Measurements from ENCODE around the gene NOS1.
"Not testable (repeated sequence)": the region's sequence is repeated elsewhere in the genome, so short reads cannot be mapped to it uniquely, and the experiment has no call there.

The NOS1 gene

DNA sequence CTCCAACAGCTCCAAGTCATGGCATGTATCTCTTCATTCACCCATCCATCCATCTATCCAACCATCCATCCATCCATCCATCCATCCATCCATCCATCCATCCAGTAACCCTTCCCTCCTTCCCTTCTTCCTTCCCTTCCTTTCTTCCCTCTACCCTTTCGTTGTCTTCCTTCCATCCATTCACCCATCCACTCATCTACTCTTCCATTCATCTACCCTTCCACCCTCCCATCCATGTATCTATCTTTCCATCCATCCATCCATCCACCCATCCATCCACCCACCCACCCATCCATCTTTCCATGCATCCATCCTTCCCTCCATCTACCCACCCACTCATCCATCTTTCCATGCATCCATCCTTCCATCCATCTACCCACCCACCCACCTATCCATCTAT, 117.9 kb downstream of the NOS1 start:
- ATAC-seq, result no peak

DNA sequence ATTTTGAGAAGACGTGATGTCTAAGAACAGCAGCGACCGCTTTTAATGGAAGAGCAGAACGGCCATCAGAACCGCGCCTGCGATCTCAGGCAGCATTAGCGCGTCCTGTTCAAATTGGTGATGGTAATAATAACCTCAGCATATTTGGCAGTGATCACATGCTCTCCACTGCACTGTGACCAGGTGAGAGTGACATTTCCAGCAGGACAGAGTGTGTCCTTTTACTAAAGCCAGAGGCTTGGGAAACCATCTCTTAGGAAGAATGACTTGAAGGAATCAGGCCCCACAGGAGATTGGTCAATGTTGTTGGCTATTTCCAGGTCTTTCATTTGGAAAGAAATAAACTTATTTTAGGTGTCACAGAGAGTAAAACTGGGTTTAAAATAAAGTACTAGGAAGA, 119.7 kb downstream of the NOS1 start:
- ATAC-seq, result no peak

DNA sequence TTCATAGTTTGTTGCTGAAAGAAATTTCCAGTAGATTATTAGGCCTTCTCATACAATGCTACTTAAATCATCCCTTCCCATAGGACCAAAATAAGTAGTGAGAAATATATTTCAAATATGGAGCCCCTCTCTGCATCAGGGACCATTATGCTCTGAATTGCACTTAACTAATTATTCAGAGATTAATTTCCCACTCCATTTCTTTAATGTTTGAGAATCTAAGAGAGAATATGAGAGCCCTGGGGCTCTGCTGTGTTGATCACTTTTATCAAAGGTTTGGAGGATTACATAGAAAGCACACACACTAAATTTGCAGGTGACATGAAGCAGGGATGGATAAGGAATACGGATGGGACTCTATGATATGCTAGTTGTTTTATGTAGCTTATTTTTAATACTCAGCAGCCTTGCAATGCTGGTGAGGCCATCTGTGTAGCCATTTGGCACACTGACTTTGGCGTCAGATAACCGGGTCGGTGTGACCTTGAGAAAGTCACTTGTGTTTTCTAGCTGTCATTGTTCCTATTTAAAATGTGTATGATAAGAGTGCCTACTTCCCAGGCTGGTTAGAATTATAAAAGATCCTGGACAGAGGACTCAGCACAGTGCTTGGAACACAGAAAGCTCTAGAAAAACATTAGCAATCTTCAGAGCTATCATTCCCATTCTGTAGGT, 121.2 kb downstream of the NOS1 start:
- no peak for ATAC-seq

DNA sequence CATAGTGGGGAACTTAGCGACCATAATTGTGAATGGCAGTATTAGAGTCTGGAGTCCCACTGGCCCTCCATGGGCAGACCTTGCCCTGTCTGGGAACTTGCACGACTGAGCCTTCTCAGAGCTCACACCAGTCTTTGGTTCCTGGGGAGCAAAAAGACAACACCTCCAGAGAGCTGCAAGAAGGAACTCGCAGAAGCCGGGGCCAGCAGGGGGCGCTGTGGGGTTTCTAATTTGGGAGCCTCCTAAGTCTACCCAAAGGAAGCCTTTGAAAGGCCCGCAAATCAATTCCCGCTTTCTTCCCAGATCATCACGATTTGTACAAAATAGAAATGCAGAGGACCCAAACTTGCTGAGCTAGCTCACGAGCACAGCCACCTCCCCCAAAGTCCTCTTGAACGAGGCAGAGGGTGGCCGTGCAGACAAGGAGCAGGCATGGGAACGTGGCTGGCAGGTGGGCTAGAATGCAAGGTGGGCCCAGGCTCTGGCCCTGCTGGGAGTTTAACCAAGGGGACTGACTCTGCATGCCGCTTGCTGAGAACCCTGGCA, 124.9 kb downstream of the NOS1 start:
- ATAC-seq, result no peak

DNA sequence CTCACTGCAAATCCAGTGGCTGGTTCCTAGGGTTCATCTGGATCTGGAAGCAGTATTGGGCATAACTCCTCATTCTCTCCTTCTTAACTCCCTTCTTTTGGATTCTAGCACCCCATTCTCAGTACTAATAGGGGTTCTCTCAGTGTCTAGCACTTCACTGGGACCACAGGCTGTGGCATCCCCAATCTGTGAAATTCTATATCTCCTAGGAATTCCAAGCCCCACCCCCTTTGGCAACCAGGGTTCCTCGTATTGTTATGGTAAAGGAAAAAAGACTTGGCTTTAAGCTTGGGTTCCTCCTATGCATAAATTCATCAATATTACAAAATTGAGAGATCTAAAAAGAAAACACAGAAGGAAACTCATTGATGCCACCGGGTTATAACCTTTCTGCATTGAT, 126.2 kb downstream of the NOS1 start:
- no peak for ATAC-seq

DNA sequence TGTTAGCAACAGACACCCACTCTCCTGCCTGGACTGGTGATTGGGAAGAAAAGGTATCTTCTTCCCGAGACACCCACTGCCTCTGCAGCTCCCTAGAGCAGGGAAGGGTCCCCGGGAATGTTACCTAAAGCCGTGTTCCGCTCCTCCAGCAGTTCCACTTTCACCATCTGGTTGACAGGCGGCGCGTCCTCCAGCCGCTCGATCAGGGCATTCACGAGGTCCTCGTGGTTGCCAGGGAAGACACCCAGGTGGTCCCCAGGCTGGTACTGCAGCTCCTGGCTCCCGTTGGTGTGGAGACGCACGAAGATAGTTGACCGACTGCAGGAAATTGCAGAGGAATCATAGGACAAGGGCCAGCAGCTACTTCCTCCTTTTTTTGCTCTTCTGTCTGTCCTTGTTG, 127.0 kb downstream of the NOS1 start:
- ATAC-seq, result no peak

DNA sequence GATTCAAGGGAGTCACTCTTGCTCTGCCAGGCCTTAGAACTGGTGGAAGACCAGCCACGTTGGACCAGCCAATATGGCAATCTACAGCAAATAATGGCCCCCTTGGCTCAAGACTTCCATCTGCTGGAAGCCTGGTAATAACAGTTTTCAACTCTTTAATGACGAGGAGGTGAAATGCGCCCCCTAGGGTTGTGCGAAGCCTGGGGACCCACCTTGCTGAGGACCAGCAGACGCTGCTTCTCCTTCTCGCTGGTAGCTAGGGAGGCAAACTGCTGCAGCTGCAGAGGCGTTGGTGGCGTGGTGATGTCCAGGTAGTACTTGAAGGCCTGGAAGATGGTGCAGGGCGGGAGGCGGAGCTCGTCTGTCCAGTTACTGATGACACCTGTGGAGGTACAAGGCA, 129.7 kb downstream of the NOS1 start:
- no peak for ATAC-seq

DNA sequence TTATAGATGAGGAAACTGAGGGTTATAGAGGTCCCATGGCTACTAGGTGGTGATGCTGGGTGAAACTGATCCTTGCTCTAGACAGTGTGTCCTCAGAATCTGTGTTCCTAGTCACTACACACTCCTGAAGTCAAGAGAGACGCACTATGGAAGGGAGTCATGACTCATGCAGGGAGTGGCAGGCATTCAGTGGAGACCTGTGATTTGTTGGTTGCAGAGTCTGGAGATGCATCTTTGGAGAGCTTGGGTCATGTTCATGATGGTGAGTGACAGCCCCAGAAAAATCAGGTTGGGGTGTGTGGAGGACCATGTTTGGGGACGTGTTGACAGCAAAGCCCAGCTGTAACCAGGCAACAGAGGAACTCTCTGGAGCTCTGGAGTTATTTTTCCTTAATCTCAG, 133.2 kb downstream of the NOS1 start:
- ATAC-seq, result no peak

DNA sequence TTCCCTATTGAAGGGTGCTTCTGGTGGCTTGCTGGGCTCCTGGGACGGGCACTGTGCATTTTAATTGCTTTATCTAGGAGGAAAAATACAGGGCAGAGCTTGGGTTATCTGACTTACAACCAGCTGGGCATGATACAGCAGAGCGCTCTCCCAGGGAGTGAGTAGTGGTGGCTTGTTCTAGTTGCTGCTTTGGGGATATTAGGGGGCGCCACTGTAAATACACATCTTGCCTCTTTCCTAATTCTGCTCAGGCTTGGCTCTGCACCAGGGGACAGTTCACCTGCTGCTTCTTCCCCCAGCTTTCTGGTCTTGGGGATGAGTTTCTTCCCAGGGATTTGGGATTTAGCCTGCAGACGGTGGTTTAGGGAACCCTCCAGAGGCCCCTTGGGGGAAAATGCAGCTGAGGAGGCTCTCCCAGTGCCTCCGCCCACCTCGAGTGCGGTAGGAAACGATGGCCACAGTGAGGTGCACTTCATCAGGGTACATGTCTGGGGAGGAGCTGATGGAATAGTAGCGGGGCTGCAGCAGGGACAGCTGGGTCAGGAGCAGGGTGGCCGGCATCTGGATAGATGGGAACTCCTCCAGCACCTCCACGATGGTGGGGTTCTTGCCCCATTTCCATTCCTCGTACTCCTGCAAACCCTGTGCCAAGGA, 134.3 kb downstream of the NOS1 start:
- no peak for ATAC-seq

DNA sequence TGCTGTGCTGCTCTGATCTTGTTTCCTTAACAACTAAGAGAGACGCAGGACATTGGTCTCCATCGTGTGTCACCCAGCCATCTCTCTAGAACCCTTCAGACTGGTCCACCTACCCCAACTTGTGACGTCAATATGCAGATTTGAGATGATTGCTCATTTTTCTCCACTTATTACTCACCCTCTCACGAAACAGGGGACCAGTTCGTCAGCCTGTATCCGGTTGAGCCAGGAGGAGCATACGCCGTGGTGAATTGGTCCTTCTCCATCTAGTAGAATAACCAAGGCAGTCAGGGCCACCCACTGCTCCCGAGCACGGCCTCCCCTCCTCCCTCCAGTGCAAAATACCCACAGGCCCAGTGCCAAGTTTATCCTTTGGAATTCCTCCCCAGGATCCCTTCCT, 134.9 kb downstream of the NOS1 start:
- ATAC-seq, result no peak

DNA sequence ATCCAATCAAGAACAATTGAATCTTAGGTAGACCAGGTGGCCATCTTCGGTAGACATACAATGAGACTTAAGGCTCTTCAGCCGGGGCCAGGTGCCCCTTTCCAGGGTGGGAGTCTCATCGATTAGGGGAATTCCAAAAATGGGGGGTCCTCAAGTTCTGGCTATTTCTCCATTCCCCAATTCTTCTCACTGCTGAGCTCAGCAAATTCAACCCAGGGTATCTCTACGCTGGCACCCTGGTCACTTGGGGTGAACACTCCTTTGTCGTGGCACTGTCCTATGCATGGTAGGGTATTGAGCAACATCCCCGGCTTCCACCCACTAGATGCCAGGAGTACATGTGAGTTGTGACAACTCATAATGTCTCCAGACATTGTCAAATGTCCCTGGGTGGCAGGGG, 136.2 kb downstream of the NOS1 start:
- ATAC-seq, result no peak

DNA sequence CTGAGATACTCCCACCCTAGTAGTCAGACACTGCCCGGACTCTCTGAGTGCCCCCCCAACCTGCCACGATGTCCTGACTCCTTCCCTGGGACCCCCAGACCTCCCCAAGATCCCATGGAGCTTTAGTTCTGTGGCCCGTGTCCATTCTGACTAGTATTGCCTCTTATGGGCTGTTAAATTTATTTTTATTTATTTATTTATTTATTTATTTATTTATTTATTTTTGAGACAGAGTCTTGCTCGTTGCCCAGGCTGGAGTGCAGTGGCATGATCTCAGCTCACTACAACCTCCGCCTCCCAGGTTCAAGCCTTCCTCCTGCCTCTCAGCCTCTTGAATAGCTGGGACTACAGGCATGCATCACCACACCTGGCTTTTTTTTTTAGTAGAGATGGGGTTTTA, 140.5 kb downstream of the NOS1 start:
- ATAC-seq, result not testable (repeated sequence)

DNA sequence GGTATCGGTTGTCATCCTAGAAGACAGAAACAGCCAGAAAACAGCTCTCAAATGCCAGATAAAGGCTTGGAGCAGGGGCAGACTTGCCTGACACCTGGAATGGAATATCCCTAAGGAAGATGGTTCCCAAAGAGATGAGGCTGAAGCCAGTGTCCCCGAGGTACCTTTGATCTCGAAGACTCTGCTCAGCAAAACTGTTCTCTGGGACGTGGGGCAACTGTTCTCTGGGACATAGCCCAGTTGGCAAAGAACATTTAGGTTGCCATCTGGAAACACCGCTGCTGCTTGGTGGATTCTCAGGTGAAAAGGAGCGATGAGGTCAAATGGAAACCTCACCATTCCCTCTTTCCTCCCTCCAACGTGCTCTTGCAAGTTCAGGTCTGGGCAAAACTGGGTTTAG, 143.3 kb downstream of the NOS1 start:
- ATAC-seq, result no peak

DNA sequence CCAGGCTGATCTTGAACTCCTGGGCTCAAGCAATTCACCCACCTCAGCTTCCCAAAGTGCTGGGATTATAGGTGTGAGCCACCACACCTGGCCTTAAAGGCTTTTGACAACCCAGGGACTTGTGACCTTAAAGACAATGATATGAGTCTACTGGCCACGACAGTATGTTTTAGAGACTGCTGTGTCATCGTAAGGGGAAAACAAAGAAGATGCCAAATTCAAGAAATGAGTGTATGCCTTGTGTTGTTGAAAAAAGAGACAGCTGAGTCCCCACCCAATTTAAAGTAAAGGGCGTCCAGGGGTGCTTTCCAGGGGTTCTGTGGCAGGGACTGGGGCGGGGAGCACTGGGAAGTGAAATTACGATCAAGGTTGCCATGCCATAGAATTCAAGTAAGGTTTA, 144.7 kb downstream of the NOS1 start:
- ATAC-seq, result no peak

DNA sequence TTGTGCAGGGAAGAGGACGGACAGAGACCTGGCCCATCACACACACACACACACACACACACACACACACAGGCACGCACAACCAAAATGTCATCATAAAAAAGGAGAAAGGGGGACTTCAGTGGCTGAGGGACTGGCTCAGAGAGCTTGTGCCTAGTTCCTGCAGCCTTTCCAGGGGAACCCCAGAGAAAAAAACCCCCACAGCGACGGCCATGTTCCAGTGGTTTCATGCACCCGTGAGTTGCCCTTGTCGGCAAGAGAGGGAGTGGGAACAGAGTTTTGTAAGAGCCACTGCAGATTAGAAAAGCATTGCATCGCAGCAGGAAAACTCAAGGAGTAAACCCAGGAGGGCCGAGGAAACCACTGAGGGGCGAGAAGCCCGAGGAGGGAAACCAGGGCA, 146.6 kb downstream of the NOS1 start:
- ATAC-seq, result no peak

DNA sequence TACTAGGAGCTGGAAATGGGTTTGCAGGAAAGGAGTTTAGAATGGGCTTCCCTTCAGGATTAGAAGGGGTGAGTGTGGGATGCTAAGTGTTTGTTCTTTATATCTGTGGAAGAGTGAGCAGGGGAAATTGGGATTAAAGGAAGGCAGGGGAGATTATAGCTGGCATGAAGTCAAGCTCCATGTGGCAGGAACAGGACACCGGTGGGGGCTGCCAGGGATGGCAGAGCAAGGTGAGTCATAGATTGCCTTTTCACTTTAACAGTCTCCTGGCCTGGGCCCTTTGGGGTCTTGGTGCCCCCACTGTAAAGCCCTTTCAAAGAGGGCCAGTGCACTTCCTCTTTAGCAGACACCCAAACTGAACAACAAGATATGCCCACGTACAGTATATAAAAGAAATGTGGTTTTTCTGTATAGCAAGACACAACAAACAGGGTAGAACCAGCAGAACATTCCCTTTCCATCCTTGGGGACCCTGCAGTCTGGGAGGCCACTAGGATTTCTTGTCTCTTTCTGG, 148.1 kb downstream of the NOS1 start:
- no peak for ATAC-seq

DNA sequence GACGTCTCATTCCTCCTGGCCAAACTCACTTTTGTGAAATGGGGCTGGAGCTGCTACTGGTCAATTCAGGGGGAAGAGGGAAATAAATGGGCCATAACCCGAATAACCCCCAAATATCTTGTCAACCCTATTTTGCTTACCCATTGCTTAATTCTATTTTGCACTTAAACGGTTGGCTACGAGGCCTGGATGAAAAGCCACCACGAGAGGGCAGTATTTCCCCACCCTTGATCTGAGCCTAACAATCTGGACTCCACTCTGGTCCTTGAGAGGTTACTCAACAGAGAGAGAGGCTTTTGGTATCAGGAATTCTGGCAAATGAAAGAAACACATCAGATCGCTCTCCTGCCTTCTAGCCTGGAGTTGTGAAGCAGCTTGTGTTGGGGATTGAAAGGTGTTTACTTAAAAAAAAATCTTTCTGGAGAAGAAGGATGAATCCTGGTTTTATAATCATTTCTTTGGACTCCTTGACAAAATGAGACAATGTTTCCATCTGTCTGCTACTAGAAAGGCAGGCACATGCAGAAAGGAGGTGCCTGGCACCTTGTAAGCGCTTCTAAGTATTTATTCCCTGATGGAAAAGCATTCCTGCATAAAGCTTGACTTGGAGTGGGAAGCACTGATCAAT, 148.7 kb downstream of the NOS1 start:
- peak; percentile 32 to 38 for ATAC-seq

DNA sequence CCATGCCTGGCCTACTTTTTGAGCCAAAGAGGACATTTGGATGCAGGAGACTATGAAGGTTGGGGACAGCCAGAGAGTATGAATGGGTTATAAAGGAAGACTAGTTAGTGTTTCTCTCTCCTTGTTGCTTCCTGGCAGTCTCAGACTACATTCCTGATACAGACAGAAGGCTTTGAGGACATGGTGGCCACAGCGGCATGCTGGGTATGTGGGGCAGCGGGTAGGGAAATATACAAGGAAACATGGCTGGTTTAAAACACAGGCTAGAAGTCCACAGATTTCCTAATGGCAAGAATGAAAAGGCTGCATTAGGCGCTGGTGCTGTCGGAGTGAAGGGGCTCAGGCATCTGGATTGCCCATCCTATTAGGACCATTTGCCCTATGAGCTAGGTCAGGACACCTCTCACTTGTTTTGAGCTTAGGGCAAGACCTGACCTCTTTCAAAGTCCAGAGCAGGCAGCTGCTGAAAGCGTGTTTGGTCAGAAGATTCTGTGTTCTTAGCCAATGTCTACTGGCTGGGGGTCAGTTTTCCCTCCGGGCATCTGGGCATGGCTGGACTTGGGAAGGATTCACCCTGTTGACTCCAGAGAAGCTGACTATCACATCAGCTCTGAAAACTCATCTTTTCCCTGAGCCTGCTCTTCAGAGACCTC, 151.0 kb downstream of the NOS1 start:
- ATAC-seq, result no peak

DNA sequence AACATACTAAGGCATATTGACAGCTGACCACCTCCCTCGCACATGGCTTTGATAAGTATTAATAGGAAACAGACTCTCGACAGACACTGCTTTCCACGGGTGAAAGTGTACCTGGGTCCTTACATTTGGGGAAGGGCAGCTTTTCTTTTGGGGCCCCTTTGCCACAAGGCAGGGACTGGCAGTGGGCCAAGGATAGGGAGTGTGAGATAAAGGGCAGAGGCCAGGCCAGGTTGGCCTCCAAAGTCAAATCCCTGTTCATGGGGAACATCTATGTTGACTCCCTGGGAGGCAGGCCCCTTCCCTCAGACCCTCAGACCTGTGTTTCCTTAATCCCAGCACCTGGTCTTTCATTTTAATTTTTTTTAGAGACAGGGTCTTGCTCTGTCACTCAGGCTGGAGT, 151.8 kb downstream of the NOS1 start:
- ATAC-seq, result no peak

DNA sequence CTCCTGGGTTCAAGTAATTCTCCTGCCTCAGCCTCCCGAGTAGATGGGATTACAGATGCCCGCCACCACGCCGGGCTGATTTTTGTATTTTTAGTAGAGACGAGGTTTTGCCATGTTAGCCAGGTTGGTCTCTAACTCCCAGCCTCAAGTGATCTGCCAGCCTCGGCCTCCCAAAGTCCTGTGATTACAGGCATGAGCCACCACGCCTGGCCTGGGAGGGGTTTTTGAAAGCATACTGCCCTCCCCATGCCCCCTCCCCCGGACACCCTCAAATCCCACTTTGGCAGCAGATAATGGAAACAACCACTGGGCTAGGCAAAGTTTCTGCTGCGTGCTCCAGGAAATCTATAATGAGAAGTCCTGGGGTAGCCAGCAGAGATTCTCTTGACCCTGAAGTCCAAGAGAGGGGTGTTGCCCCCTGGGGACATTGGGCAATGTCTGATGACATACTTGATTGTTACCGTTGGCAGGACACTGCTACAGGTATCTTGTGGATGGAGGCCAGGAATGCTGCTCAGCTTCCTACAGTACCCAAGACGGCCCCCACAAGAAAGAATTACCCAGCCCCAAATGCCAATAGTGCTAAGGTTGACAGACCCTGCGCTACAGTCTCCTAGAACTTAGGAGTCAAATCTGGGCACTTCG, 152.5 kb downstream of the NOS1 start:
- no peak for ATAC-seq

DNA sequence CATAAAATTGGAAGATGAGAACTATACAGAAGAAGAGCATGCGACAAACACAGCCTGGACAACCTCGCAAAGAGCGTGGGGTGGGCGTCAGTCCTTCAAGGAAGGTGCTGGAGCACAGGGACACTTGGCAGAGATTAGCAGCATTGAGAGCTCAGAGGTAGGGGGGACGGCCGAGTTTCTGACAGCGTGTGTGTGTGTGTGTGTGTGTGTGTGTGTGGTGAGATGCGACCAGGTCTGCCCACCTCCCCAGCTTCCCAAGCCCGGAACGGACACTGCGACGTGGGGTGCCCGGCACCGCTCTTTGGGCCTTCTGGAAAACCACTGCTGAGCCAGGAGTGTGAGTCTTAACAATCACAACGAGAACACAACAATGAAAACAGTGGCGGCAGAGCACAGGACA, 153.2 kb downstream of the NOS1 start:
- ATAC-seq, result no peak

DNA sequence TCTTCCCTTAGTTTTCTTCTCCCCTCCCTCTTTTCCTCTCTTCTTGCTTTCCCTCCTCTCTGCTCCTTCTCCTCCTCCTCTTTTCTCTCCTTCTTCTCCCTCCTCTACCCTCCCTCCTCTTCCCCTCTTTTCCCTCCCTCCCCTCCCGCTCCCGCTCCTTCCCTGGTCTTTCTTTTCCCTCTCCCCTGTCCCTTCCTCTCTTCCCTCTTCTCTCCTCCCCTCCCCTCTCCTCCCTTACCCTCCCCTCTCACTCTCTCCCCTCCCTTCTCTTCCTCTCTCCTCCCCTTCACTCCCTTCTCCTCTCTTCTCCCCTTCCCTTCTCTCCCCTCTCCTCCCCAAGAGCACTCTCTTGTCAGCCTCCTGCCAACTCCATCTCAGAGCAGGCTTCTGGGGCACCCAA, 153.8 kb downstream of the NOS1 start:
- ATAC-seq, result no peak

DNA sequence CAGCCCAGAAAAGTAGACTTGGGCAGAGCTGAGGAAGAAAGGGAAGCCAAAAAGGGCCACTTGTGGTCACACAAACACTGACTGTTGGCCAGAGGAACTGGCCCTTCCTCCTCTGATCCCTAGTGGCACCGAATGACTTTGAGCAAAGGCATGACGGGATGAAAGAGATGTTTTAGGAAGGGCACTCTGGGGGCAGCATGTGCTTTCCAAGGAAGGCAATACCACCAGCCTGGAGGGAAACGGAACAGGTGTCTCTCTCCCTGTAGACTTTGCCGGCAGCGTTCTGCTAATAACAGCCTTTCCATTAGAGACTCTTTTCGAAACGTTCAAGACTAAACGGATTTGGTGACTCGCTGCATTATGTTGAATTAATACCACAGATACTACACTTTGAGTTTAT, 158.9 kb downstream of the NOS1 start:
- no peak for ATAC-seq
